Stimulated activated CD4-positive, alpha-beta T cell treated with anti-CD3 and anti-CD28 coated beads, Interleukin-15, amount 100 ng/mL, for 24 hours (primary cell): ENCODE results near the gene DIPK1B.

Source experiments
- DNase-seq: peaks from one replicate; pipeline ENCODE4 v3.0.0-alpha.2; 2020

The DIPK1B gene

GRCh38 chr9:136686794-136687711, 25.3 kb upstream of the DIPK1B start, which contains the start of gene AGPAT2:
Gene AGPAT2 (minus strand): TSS chr9:136687457. CDS start chr9:136687357, 100 bp downstream.
- peak; percentile 84 for DNase-seq

GRCh38 chr9:136687721-136688223, 24.6 kb upstream of the DIPK1B start:
- DNase-seq: peak; percentile 19

DNA sequence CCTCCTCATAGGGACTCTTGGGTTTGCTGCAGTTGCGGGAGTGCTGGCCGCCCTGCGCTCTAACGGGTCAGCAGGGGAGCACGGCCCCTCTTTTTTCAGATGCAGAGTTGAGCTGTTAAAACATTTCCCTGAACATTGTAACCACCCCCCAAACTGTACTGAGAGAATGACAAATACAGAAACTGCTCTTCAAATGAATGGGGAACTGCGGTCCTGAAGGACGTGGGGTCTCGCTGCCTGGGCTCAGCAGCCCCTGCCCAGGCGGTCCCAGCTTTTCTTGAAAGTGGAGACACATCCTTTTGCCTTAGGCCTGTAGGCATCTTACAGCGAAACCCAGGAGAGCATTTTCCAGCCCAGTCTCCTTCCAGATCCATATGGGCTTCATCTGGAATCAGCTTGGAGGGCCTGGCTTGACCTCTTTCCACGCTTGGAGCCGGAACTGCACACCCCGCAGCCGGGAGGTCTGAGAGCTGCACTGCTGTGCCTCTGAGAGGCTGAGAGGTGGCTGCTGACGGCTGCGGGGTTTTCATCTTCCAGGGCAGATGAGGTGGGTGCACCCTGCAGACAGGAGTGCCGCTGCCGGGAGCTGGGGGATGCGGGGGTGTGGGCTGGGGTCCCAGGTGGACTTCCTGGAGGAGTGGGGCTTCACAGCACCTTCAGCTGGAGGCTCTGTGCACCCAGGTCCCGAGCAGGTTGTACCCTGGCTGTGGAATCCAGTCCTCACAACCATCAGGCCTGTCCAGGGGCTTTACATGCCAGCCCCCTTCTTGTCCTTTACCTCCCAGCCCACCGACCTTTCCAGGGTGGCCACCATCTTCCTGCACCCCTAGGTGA, 23.9 kb upstream of the DIPK1B start:
- no peak for DNase-seq

DNA sequence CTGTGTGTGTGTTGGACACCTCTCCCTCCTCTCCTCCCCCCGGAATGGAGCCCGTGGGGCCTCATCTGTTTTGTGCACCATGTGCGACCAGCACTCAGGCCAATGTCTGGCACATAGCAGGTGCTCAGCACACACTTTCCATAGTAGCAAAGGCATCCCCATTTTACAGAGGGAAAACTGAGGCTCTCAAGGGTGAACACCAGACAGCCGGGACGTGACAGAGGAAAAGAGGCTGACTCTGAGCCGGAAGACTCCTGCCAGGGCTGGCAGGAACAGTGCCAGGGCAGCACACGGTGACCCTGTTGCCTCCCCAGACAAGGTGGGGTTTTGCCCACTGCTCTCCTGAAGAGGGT, 23.3 kb upstream of the DIPK1B start:
- DNase-seq: no peak

DNA sequence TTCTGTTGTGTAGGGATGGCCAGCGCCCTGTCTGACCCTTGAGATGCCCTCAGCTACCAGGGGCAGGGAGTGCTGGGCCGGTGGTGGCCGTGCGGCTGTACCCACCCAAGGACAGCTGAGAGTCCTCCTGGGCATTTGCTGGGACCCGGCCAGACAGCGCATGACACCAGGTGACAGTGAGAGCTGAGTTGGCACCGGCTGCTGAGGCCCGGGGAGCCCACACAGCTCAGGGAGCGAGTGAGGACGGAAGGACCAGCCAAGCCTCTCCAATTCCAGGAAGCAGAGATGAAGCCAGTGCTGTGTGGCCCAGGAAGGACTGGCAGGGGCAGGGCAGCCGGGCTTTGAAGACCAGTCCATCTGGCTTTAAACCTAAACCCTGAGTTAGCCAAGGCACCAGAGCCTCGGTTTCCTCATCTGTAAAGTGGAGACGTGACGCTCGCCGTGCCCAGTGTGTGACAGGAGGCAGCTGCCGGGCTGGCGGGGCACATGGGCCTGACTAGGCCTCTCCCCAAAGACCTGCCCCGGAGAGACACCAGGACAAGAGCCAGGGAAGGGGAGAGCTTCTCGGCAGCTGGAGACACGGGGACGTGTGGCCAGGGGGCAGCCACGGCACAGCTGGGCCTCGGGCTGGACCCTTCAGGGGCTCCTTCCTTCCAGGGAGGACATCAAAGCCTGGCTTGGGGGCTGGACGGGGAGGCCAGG, 22.1 kb upstream of the DIPK1B start:
- no peak for DNase-seq

DNA sequence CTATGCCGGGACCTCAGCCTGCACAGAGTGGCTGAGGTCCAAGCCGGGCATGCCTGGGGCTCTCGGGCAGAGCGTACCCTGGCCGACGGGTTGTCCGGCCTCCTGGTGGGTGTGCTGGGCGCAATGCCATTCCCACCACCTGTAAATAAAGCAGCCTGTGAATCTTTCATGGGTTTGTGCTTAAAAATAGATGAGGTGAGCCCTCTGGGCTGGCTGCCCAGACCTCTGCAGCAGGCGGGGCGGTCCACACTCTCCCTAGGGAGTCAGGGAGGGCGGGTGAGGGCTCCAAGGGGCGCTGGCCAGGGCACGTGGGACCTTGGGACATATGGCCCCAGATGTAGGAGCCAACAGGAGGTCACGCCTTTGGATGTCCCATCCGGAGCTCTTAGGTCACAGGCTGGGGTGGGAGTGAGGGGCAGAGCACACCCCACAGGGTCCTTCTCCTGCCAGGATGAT, 21.5 kb upstream of the DIPK1B start:
- DNase-seq: no peak

GRCh38 chr9:136691316-136692184, 20.8 kb upstream of the DIPK1B start:
- DNase-seq: no peak

DNA sequence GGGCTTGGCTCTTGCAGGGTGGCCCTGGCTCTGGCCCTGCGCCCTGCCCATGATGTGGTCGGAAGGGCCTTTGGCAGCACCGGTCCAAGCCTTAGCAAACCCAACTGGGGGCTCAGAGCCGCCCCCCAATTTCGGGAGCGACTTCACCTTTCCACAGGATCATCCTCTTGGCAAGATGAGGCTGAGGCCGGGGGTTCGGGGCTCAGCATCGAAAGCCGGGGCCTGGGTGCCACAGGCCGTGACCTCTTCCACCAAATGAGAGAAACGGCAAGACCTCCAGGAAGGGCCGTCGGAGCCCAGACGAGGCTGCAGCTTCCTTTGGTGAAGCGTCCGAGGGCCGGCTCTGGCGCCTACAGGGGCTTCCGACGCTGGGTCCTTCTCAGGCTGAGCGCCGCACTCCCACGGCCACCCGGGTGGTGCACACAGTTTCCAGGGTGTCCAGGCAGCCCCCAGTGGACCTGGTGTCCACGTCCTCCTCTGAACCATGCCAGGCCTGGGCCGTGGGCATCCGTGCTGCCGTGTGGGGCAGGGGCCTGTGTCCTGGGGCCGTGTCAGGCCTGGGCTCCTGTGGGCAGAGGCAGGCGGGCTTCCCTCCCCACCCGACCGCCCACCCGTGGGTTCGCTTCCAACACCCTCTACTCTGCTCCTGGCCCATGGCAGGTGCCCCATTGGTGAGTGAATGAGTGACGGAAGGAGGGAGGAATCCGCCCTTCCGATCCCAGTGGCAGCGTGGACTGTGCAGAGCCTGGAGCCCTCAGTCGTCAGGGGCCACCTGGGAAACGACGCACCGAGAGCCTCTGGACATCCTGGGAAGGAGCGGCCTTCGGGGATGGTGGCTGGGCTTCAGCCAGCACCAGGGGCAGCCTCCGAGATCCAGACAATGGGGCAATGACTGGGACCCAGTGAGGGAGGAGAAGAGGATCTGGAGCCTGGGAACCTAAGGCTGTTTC, 19.9 kb upstream of the DIPK1B start:
- no peak for DNase-seq

DNA sequence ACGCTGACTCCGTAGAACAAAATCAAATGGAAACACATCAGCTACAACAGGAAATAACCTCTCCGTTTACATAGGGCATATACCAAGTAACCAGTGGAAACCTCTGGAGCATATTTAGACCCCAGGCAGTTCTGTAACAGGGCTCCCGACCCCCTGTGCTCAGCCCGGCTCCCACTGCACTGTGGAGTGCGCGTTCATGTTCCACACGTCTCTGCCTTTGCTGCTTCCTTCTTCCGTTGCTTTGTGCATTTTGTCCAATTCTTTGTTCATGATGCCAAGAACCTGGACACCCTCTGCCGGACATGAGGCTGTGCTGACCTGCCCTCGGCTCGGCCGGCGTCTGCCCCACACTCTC, 19.3 kb upstream of the DIPK1B start:
- no peak for DNase-seq

DNA sequence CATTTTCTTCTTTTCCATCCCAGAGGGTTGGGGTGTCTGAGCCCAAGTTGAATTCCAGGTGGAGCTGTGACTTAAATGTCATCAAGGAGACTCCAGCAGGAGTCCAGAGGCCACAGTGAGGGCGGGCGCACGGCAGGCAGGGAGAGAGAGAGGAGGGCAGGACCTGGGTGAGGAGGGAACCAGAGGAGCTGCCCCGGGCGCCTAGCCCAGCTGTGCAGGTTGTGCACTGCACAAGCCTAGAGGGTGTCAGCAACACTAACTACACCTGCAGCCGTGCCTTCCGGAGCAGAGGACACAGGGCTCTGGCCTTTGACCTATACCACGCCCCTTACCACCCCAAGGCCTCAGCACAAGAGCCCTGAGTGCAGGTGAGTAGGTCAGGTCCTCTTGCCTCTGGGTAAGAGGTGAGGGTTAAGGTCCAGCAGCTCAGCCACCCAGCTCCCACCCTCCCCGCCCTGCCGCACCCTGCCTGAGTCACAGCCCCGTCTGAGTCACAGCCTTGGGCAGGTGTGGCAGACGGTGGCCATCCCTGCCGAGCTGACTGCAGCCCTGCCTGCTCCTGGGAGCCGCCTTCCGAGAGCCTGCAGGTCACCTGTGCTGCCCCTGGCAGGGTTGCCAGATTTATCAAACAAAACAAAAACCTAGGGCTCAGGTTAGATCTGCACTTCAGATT, 18.7 kb upstream of the DIPK1B start:
- DNase-seq: peak; percentile 32

- peak; percentile 54 for DNase-seq
Observed at GRCh38 chr9:136694163-136694871, 18.1 kb upstream of the DIPK1B start.

DNA sequence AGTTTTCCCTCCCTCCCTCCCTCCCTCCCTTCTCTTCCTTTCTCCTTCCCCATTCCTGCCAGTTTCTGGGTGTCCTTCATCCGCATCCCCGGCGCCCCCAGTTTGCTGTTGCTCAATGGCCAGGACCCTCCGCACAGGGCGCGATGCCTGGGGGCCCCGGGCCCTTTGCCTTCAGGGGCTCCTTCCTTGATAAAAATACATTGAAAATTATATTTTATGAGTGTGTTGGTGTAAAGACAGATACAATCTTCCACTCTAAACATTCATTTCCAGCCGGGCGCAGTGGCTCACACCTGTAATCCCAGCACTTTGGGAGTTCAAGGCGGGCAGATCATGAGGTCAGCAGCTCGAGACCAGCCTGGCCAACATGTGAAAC, 17.5 kb upstream of the DIPK1B start:
- DNase-seq: no peak

DNA sequence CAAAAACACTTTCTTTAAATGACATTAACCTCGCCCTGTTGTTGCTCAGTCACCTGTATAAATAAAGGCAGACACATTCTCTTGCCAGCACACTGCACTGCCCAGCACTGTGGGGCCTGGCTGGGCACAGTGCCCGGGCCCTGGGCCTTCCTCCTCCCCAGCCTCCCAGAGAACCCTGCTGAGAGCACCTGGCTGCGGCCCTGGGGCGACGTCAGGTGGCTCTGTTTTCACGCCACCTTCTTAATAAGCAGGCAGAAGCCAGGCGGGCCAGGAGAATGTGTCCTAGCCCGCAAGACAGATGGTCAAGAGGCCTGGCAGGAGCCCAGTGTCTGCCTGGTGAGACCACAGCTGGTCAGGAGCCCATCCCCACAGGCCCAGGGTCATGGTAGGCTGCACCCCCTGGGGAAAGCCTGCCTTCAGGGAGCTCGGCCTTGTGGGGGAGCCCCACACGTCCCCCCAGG, 16.9 kb upstream of the DIPK1B start:
- DNase-seq: no peak

GRCh38 chr9:136695955-136696354, 16.4 kb upstream of the DIPK1B start:
- no peak for DNase-seq

GRCh38 chr9:136696502-136696901, 15.9 kb upstream of the DIPK1B start:
- no peak for DNase-seq

GRCh38 chr9:136697146-136697820, 15.1 kb upstream of the DIPK1B start:
- DNase-seq: no peak

GRCh38 chr9:136697821-136698526, 14.4 kb upstream of the DIPK1B start:
- no peak for DNase-seq

- DNase-seq: no peak
Observed at GRCh38 chr9:136698635-136699246, 13.6 kb upstream of the DIPK1B start.
